Fibroblast of the aortic adventitia (primary cell): Measurements from ENCODE around the gene PCBP3. TPM values are rescaled to one million over a fixed set of nuclear protein-coding genes. Genes with fewer than 3 reads are reported as not detected.
"Not testable (repeated sequence)": the region's sequence is repeated elsewhere in the genome, so short reads cannot be mapped to it uniquely, and the experiment has no call there.

Source experiments
- DNase-seq: peaks from one replicate; pipeline ENCODE4 v3.0.0-alpha.2; 2010; ENCODE audit warnings: low read depth
- H3K4me3 ChIP-seq: 2 replicates; pipeline ENCODE4 v1.5.1; 2011; ENCODE audit warnings: low read depth, mild to moderate bottlenecking, control low read depth, low read length, moderate library complexity
- CTCF ChIP-seq: IDR thresholded peaks from 2 replicates; pipeline ENCODE4 v1.5.1; 2011; ENCODE audit warnings: mild to moderate bottlenecking, low read length, control low read depth, inconsistent platforms; ENCODE audit not compliant: insufficient read depth
- total RNA-seq: library from RNA; depleted of rRNA; stranded (reverse); fragments of >200 nt; gene quantifications from 2 replicates; pipeline ENCODE4 v1.2.3, GENCODE V29; 2012; ENCODE audit warnings: low replicate concordance

Gene PCBP3
- total RNA-seq, 1 donor = 1.2 TPM

GRCh38 chr21:45700461-45700860 lies 56.9 kb downstream of the PCBP3 start:
- no peak for TF ChIP-seq CTCF
- no peak overlapping the region for H3K4me3 ChIP-seq
- DNase-seq = no peak

GRCh38 chr21:45704311-45705108 lies 61.0 kb downstream of the PCBP3 start:
- TF ChIP-seq CTCF = no peak
- H3K4me3 ChIP-seq = no peak overlapping the region
- DNase-seq = no peak

- no peak overlapping the region for H3K4me3 ChIP-seq
- DNase-seq = no peak
- no peak for TF ChIP-seq CTCF
Measured at GRCh38 chr21:45706299-45706698, 62.8 kb downstream of the PCBP3 start.

- peak; percentile 40 for DNase-seq
- TF ChIP-seq CTCF = no peak
- no peak overlapping the region for H3K4me3 ChIP-seq
Measured at GRCh38 chr21:45709173-45709572, 65.6 kb downstream of the PCBP3 start.

- no peak for TF ChIP-seq CTCF
- no peak overlapping the region for H3K4me3 ChIP-seq
- no peak for DNase-seq
Measured at GRCh38 chr21:45709696-45710268, 66.3 kb downstream of the PCBP3 start.

- not testable (repeated sequence) for DNase-seq
Measured at GRCh38 chr21:45710306-45710705, 66.8 kb downstream of the PCBP3 start.

GRCh38 chr21:45713613-45714012 lies 70.1 kb downstream of the PCBP3 start:
- TF ChIP-seq CTCF = no peak
- H3K4me3 ChIP-seq = no peak overlapping the region
- no peak for DNase-seq

More at GRCh38 chr21:45710306-45710705, 66.8 kb downstream of the PCBP3 start:
- H3K4me3 ChIP-seq = not testable (repeated sequence)
